HL-60 (cell line): Measurements from ENCODE around the gene AVEN.

Experiments
- DNase-seq, 2 experiments: peaks; one replicate each; pipeline ENCODE4 v3.0.0-alpha.2; 2010 to 2020; ENCODE audit warnings: low read depth in 1 of 2, low spot score in 1 of 2
- H3K27ac ChIP-seq: fragments of 250-450 bp; sonication (Bioruptor Pico); replicated peaks from 2 replicates; pipeline ENCODE4 v1.5.1; 2020; ENCODE audit warnings: mild to moderate bottlenecking, moderate library complexity
- H3K27me3 ChIP-seq: fragments of 250-450 bp; sonication (Bioruptor Pico); 2 replicates; pipeline ENCODE4 v1.5.1; 2021; ENCODE audit warnings: mild to moderate bottlenecking, moderate library complexity; ENCODE audit not compliant: insufficient read depth, poor library complexity, severe bottlenecking
- H3K4me3 ChIP-seq: replicated peaks from 2 replicates; pipeline ENCODE4 v1.5.1; 2011; ENCODE audit warnings: mild to moderate bottlenecking, control low read depth, low read length; ENCODE audit not compliant: insufficient read depth
- CTCF ChIP-seq: IDR thresholded peaks from one replicate; pipeline ENCODE4 v1.5.1; 2011; ENCODE audit warnings: low read length, control low read depth, inconsistent platforms; ENCODE audit not compliant: insufficient read depth
- GABPA ChIP-seq: IDR thresholded peaks from 2 replicates; pipeline ENCODE4 v1.6.1; 2012; ENCODE audit warnings: low read depth
- POLR2AphosphoS5 ChIP-seq: IDR thresholded peaks from 2 replicates; pipeline ENCODE4 v1.6.1; 2012; ENCODE audit warnings: low read depth
- REST ChIP-seq: IDR thresholded peaks from 2 replicates; pipeline ENCODE4 v1.6.1; 2012; ENCODE audit warnings: low read depth; ENCODE audit not compliant: insufficient replicate concordance
- SPI1 ChIP-seq: IDR thresholded peaks from 2 replicates; pipeline ENCODE4 v1.6.1; 2012; ENCODE audit warnings: low read depth, mild to moderate bottlenecking, borderline replicate concordance

The AVEN gene

GRCh38 chr15:34014556-34014955 lies 24.4 kb downstream of the AVEN start:
- no peak for DNase-seq
- no peak overlapping the region for H3K4me3 ChIP-seq
- H3K27ac ChIP-seq: no peak overlapping the region
- H3K27me3 ChIP-seq: no peaks in the 10 kb centered on the region
- TF ChIP-seq SPI1: no peak

- DNase-seq: no peak
- TF ChIP-seq REST (no peak), SPI1 (no peak), POLR2AphosphoS5 (no peak), CTCF (no peak), GABPA (no peak)
- Histone ChIP-seq H3K27ac (no peak overlapping the region), H3K4me3 (no peak overlapping the region), H3K27me3 (no peaks in the 10 kb centered on the region)
Measured at GRCh38 chr15:34013746-34014145, 25.3 kb downstream of the AVEN start.

- TF ChIP-seq CTCF (no peak), POLR2AphosphoS5 (no peak), SPI1 (no peak), GABPA (no peak), REST (no peak)
- Histone ChIP-seq H3K27me3 (no peaks in the 10 kb centered on the region), H3K4me3 (no peak overlapping the region), H3K27ac (no peak overlapping the region)
- no peak for DNase-seq
Measured at GRCh38 chr15:34012461-34013028, 26.5 kb downstream of the AVEN start.

GRCh38 chr15:34011481-34011880 lies 27.5 kb downstream of the AVEN start:
- TF ChIP-seq CTCF (no peak), SPI1 (peak; percentile 14; the same call in 1 of the 2 replicates)
- no peak for DNase-seq
- no peak overlapping the region for H3K27ac ChIP-seq
- no peak overlapping the region for H3K4me3 ChIP-seq
- no peaks in the 10 kb centered on the region for H3K27me3 ChIP-seq
